Fibroblast of the aortic adventitia (primary cell): ENCODE measurements around the gene ARHGAP19. TPM values are rescaled to one million over a fixed set of nuclear protein-coding genes. Genes with fewer than 3 reads are reported as not detected.
"Not testable (repeated sequence)": the region's sequence is repeated elsewhere in the genome, so short reads cannot be mapped to it uniquely, and the experiment has no call there.

Source experiments
- DNase-seq: peaks from one replicate; pipeline ENCODE4 v3.0.0-alpha.2; 2010; ENCODE audit warnings: low read depth
- H3K4me3 ChIP-seq: 2 replicates; pipeline ENCODE4 v1.5.1; 2011; ENCODE audit warnings: low read depth, mild to moderate bottlenecking, control low read depth, low read length, moderate library complexity
- CTCF ChIP-seq: IDR thresholded peaks from 2 replicates; pipeline ENCODE4 v1.5.1; 2011; ENCODE audit warnings: mild to moderate bottlenecking, low read length, control low read depth, inconsistent platforms; ENCODE audit not compliant: insufficient read depth
- total RNA-seq: library from RNA; depleted of rRNA; stranded (reverse); fragments of >200 nt; gene quantifications from 2 replicates; pipeline ENCODE4 v1.2.3, GENCODE V29; 2012; ENCODE audit warnings: low replicate concordance

Gene ARHGAP19
- total RNA-seq, 1 donor = 10.8 TPM

DNA sequence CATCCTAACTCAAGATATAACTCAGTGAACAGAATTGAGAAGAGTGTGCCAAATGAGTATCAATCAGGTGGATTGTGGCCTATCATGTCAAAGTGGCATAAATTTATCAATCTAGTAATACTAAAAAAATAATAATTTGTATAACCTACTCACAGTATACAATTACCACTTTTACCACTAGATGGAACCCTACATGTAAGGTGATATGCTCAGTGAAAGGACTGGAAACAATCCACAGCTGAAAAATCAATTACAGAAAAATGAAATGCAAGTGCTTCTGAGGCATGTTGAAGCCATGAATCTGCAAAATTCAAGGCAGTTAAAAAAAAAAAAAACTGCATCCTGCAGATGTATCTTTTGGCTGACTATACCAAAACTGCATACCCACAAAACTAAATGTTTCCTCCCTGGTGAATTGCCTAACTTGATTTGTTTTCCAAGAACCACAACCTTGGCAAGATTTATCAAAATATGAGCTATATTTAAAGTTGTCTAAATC lies 13.9 kb downstream of the ARHGAP19 start:
- H3K4me3 ChIP-seq = no peak overlapping the region
- peak; percentile 97 for DNase-seq
- TF ChIP-seq CTCF = peak; percentile 57

- no peak for DNase-seq
- H3K4me3 ChIP-seq = no peak overlapping the region
- no peak for TF ChIP-seq CTCF
These were observed 14.9 kb downstream of the ARHGAP19 start for GRCh38 chr10:97277551-97277950.

GRCh38 chr10:97274828-97275227 lies 17.6 kb downstream of the ARHGAP19 start:
- DNase-seq = no peak
- no peak overlapping the region for H3K4me3 ChIP-seq
- TF ChIP-seq CTCF = no peak

DNA sequence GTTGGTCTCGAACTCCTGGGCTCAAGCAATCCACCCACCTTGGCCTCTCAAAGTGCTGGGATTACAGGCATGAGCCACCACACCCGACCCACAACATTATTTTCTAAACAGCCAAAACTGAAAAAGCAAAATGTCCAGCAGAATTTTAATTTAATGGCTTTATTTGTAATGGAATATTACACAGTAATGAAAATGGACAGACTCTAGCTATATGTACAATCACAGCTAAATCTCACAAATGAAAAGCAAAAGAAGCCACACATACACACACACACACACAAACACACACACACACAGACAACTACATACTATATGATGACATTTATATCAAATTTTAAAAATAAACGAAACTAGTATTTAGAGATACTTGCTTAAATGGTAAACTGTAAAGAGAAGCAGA lies 18.7 kb downstream of the ARHGAP19 start:
- no peak for TF ChIP-seq CTCF
- H3K4me3 ChIP-seq = no peak overlapping the region
- no peak for DNase-seq

GRCh38 chr10:97270523-97271154 lies 21.8 kb downstream of the ARHGAP19 start:
- no peak for TF ChIP-seq CTCF
- H3K4me3 ChIP-seq = no peak overlapping the region
- DNase-seq = peak; percentile 12

GRCh38 chr10:97267671-97268070 lies 24.8 kb downstream of the ARHGAP19 start:
- TF ChIP-seq CTCF = no peak
- DNase-seq = peak; percentile 59

DNA sequence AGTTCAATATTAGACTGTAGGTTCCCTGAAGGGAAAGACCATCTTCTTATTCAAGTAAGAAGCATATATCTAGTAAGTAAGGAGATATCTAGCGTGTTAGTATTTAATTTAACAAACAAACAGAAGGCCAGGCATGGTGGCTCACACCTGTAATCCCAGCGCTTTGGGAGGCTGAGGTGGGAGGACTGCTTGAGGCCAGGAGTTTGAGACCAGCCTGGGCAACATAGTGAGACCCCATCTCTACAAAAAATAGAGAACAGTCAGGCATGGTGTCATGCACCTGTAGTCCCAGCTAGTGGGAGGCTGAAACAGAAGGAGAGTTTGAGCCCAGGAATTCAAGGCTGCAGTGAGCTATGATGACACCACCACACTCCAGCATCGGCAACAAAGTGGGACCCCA lies 27.3 kb downstream of the ARHGAP19 start:
- H3K4me3 ChIP-seq, DNase-seq: not testable (repeated sequence)

More at GRCh38 chr10:97267671-97268070, 24.8 kb downstream of the ARHGAP19 start:
- no peak overlapping the region for H3K4me3 ChIP-seq
